GM18868 (cell line): Measurements from ENCODE around the gene FARS2.

Experiments used
- ATAC-seq: cut with Tn5 transposase; IDR thresholded peaks from one replicate; pipeline ENCODE4 v1.9.1; 2021; ENCODE audit warnings: mild to moderate bottlenecking, moderate library complexity; ENCODE audit not compliant: unreplicated experiment

FARS2 gene

DNA sequence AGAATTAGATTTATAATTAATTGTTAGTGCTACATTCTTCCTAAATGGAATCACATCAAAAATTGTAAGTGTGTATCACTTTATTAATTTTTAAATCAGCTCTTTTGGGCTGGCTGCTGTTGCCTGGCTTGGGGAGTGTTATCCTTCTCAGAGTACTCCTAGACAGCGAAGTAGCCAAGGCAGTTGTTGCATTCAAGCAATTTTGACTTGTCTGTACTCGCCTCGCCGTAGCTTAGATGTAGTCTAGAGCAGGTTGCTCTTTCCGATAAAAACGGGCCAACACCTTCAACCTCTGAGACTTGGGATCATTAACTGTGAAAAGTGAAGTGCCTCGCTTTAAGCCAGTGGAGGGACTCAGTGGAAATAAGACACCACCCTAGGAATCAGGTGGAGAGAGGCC is 151.3 kb downstream of the FARS2 start:
- no peak for ATAC-seq

DNA sequence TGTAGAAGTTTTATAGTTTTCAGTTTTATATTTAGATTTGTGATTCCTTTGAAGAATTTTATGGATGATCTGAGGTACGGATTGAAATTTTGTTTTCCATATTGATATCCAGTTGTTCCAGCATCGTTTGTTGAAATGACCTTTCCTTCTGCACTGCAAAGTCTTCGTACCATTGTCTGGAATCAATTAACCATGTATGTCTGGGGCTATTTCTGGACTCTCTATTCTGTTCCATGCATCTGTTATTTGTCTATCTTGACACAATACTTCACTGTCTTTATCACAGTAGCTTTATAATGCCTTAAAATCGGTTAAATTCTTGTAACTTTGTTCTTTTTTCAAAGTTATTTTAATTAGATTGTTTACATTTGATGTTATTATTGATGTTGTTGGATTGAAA is 154.9 kb downstream of the FARS2 start:
- ATAC-seq = no peak

DNA sequence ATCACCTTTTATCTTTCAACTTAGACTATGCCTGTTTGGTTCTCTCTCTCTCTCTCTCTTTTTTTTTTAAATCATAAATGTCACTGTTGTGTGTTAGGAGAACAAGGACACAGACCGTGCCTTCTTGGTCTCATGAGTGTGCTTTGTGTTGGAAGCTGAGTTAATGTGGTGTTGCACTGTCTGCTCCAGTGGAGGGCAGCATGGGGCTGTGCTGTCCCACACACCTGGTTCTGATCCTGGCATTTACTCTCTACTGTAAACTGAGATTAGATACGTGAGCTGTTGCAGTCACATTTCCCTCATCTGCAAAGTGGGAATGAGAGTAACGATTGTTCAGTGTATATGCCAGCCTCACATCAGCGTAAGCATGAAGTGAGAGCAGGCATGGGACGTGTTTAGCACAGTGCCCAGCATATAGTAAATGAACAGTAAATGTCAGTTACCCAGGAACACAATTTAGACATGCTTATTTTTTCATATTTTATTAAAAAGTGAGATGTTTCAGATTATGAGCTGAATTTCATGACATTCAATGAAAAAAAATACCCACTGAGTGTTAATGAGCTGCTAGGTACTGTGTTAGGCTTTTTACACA is 161.1 kb downstream of the FARS2 start:
- peak; percentile 61 for ATAC-seq

DNA sequence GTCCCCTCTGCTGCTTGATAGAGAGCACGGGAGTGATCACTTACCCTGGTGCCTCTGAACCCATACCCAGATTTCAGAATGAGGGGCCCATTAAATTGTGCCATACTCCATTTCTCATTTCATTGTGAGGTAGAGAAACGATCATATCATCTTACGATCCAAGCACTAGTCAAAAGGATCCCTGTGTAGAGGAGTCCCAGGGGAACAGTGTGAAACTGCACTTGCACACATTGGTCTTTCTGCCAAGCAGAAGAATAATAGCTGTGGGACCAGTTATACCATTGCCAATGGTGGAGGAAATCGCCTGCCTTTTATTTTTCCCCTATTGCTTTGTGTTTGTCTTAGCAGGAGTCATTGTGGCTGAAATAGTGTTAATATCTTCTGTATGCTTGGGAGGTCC is 161.9 kb downstream of the FARS2 start:
- ATAC-seq = no peak

DNA sequence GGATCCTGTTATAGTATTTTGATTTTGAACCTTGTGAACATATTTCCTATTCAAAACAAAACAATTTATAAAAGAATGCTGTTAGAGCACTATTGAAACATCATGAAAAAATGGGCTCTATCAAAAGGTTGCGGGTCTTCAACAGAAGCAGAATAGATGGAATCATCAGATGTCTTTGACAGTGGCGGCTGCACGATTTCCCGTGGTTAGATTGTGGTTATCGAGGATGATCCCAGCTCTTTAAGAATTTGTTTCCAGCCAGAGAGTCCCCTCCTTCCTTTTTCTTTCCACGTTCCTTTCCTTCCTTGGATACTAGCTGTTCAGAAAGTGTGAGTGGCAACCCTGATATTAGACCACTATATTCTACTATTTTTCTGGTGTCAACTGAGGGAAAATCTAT is 163.4 kb downstream of the FARS2 start:
- no peak for ATAC-seq

DNA sequence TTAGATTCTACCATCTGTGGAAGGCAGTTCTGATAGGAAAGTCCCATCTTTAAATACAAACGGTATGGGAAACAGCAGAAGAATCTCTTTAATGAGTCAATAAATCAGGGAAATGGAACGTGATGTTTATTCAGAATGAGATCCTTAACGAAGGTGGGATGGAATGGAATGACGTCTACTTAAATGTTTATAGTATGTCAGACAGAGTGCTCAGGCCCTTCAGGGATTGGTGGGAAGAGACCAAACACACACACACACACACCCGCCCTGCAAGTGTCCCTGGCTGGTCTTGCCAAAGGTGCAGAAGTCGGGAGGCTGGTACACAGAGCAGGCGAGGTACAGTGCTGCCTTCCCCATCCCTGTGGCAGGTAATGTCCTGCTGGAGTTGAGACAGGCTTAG is 164.0 kb downstream of the FARS2 start:
- no peak for ATAC-seq

DNA sequence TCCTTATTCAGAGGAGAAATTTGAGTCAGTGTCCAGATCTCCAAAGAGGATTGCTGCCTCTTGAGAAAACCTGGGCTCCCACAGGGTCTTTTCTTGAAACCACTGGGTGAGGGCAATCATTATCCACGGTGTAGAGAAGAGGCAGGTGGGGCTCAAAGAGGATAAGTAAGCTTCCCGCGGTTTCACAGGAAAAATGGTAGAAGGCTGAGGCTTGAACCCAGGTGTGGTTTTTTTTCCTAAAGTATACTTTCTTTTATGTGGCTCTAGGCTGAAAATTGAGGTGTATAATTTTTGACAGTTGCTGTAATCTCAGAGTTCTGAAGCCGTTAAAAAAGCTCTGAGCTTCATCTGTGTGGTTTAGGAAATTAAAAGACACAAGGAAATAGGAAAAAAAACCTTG is 164.5 kb downstream of the FARS2 start:
- no peak for ATAC-seq

DNA sequence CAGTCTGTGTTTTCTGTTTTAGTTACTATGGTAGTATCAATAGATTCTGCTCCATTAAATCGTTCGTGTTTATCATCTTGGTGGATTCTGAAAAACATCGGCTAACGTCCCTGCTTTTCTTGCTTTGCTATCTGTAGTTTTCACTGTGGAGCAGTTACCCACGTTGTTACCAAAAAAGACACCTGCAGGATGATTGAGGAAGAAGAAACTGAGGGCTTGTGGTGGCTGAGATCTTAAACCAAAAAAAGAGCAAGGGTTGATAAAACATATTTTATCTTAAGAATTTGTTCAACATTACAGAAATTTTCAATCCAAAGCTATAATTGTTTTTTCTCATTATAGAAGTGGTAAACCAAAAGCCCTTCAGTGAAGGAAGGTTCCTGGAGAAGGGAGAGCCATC is 166.3 kb downstream of the FARS2 start:
- no peak for ATAC-seq

DNA sequence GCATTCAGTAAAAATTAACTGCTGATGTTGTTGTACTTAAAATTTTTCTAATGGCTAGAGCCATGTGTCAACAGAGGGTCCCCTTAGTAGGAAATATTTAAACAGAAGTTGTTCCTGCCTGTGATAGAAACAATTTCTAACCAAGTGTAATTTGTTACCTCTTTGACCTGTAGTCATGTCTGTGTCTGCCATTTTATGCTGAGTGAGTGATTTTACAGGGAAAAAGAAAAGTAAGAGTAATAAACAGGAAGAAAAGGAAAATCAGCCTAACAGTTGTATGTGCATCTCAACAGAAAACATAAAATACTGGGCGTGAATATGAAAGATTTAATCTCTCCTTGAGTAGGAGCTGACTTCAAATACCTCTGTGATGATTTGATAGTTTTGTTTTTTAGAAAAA is 172.0 kb downstream of the FARS2 start:
- ATAC-seq = no peak

DNA sequence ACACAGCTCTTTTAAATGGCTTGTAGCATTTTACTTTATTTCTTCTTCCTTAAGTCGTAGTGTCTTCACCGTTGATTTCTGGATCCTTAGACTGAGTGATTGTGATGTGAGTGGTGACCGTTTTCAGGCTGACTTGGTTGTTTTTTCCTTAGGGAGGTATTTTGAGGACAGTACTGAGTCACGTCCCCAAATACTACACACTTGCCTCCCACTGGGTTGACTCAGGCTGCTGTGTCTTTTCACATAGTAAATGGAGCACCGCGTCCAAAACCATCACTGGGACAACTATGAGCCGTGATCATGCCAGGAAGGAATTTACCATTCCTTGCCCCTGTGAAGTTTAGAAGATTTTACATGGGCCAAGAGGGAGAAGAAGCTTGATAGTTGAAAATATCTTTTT is 174.1 kb downstream of the FARS2 start:
- no peak for ATAC-seq

DNA sequence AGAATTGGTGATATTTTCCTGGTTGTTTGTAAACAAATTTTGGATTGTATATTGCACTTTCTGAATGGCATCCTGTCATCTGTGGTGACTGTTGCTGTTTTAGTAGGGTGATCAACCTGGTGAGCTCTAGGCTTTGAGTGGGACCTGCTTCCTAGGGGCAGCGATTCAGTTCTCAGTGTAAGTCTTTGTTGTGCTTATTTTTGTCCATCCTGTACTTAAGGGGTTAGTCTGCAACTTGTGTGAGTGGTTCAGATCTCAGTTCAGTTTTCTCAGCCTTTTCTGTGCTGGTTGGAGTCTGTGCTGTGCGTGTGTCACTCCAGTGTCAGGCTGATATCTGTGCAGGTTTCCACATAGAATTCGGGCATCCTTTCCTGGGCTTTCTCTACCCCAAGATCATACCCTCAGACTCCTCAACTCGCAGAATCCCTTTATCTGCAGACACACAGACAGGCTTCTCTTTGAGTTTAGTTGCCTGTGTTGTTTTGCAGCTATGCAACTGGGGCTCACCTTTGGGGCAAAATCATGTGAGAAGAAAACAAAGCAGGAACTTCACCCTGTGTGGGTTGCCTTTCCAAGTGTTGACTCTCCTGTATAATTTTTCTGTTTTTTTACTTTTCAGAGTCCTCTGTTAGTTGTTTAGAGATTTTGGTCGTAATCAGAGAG is 177.7 kb downstream of the FARS2 start:
- ATAC-seq = no peak

DNA sequence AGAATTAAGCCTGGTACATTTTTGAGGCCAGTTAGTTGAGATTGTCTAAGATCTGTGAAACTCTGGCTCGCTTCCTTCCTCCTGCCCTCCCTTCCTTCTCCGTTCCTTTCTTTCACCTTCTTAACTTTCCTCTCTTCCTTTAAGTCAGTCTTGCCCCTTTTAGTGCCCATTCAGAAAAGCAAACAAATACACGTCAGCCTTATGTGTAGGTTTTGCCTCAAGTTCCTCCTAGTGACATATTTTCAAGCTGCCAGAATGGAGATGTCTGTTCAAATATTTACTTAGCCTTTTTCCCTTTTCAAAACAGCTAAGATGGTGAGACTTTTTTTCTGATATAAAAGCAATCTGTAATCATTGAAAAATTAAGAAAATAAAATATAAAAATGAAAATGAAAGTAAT is 178.4 kb downstream of the FARS2 start:
- no peak for ATAC-seq

DNA sequence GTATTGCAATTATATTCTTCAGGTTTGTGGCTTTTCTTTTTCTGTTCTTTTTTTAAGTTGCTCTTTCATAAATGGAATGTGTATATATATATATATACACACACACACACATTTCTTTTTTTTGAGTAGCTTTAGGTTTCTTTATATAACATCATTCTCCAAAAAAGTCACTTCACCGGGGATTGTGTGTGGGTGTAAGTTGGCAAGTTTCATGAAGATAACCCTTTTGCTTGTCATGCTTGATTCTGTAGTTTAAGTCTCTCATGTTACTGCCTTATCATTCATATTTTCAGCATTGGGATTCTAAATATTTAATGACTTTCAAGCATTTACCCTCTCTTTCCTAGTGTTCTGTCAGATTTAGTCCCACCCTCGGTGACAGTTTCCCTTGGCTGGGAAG is 181.0 kb downstream of the FARS2 start:
- no peak for ATAC-seq

DNA sequence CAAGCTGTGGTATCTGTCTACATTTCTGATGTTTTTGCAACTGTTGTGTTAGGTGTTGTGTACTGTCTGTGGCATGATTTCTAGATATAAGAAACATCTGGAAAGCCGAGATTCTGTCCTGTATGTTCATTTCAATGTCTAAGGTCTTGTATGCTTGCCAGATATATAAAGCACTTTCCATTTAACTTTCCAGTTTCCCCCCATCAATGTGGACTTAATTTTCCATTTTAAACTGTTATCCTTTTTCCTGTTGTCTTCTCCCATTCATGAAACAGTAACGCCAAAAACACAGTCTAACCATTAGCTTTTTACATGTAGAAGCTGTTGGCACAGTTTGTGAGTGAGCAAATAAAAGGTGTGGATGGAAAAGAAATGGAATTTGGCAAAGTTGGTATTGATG is 181.6 kb downstream of the FARS2 start:
- no peak for ATAC-seq

DNA sequence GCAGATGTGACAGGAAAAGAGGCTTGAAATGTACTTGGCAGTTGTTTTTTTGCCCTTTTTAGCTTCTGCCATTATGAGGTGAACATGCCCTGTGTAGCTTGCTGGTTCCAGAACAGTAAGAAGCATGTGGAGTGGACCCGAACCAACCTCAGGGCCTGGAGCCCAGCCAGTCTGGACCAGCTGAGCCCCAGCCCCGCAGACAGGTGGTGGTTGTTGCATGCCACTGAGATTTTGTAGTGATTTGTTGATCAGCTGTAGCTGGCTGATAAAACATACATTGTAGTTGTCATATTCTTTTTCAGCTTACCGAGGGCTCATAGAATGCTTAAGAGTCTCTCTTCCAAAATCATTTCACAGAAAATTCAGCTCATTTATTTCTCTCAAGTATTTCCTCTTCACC is 182.2 kb downstream of the FARS2 start:
- no peak for ATAC-seq

DNA sequence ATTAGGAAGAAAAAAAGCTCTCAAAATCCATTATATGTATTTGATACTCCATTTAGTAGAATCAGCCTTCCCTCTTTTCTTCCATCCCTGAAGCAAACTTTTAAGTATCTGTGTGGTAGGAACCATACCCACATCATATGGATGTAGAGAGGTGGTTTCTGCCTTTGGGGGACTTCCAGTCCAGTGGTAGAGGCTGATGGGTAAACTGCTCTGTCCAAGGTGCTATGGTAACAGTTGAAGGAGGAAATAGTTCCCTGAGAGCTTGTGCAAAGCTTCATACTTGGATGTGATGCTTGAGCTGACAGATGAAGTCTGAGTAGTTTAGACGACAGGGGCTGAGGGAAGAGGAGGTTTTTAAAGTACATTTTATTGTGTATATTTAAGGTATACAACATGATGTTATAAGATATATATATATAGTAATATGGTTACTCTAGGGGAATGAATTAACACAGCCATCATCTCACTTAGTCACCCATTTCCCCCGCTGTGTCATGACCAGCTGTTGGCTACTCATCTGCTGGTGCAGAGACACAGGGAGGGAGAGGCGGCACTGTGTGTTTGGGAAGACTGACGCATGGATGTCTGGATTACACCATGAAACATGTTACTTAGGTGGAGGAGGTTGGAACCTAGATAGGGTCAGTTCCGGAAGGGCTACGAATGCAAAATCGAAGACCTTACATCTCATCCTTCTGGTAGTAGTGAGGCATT is 185.2 kb downstream of the FARS2 start:
- no peak for ATAC-seq

DNA sequence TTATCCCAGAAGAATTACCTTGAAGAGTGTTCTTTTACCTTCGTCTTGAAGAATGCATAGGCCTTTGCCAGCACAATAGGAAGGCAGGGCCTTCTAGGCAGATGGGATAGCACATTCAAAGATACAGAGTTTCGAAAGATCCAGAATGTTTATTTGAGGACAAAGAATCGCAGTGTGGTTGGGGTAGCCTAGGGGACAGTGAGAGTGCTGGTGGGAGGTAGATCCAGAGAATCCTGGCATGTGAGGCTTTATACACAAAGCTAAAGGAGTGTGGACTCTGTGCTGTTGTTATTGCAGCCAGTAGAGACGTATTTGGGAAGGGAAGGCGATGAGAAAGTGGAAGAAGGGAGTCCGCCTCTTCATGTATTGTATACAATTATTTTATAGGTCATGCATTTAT is 186.6 kb downstream of the FARS2 start:
- ATAC-seq = no peak

DNA sequence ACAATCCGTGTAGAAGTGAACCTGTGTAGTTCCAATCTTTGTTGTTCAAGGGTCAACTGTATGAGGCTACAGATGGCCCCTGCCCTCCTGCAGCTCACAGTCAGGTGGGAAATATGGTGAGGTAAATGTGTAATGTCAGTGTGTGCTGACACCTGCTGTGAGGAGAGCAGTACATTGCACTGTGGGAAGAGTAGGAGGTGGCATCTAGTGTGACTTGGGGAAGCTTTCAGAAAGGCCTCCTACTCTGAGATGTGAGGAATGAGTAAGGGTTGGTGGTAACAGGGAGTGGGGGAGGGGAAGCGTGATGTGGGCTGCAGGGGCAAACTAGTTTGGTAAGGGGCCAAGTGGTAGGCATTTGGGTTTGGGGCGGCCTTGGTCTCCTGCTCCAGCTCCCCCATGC is 188.8 kb downstream of the FARS2 start:
- no peak for ATAC-seq

DNA sequence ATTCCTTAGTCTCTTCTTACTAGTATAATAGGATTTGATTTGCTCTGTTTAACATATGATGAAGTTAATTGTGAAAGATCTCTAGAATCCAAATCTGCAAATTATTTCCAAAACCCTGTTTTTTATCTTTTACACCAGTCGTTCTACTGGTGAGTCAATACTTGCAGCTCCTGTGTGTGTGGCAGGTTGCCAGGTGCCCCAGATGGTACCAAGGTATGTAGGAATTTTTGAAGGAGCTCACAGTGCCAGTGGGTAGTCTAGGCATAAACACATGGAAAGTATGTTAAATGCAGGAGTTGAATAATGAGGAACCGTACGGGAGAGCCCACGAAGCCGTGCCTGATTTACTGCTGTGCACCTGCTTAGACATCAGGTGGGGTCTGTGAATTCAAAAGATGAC is 192.2 kb downstream of the FARS2 start:
- ATAC-seq = no peak

DNA sequence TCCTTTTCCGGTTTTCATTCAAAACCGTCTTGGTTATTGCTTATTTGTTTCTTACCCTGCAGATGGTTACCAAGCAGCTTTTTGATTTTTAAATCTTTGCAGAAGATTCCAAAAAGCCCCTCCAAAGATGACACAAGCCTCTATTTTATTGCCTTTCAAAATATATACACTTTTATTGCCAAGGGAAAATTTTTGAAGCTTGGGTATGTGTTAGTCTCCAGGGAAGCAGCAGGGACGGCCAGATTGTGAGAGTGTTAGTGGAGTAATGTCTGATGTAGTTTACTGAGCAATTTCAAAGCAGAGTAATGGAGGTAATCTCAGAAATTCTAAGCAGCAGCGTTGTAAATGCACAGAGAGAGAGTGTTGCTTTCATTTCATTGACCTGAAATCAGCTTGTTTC is 193.8 kb downstream of the FARS2 start:
- ATAC-seq = no peak

DNA sequence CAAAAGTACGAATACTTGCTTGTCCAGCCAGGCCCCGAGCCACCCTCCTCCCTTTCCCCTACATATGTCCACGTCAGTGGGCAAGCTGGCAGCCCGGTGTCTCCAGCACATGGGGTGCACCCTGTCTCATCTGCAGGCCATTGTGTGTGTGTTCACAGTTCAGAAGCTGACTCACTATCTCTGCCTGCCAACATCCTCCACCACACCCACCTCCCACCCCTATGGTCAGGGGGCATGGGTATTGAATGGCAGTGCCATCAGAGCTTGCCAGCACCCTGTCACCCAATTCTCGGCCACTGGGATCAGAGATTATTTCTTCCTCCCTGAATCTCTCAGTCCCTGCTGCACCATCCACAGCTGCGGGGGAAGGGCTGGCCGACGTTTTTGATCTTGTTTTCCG is 195.7 kb downstream of the FARS2 start:
- ATAC-seq = no peak

DNA sequence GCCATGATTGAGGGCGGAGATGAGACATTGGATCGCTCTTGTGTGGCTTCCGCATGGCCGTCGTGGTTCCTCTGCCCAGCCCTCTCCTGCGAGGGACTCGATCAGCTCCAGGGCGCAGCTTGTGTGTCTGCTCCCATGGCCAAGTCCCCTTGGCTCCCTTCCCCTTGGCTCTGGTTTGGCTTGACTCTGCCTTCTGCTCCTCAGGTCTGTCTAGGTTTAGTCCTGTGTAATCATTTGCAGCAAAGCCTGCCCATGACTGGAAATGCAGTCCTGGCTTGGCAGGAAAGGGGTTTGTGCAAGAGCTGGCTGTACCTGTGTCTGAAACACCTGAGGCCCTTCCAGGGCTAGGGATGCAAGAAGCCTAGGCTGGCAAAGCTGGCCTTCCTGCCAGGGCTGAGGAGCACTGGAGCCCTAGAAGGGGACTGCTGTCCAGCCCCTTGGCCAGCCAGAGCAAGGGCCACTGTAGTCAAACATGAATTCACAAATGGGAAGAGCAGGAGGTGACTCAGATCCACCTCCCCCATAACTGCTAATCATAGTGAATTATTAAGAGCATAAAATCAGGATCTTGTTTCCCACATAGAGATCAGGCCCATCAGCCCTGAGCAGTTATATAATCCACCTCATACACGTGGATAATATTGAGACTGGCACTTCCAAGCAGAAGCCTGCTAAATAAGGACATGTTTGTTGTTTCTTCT is 196.8 kb downstream of the FARS2 start:
- no peak for ATAC-seq
